Measurements from ENCODE around the gene PAM. TPM values are rescaled to one million over a fixed set of nuclear protein-coding genes. Genes with fewer than 3 reads are reported as not detected.
A peak's percentile ranks its signal among the peaks of the same experiment; 100 is the strongest.

Gene PAM
- total and polyA plus RNA-seq, 2 donors (not counting 3 experiments of a cell fraction or from before 2014, with no cell fraction given): 118 to 176 TPM

GRCh38 chr5:102975045-102975444 lies 219.9 kb downstream of the PAM start:
- Histone ChIP-seq H2AFZ (ENCODE audit: low read depth, low read length) (no peak overlapping the region), H3K27me3 (ENCODE audit: control insufficient read depth in 2 of 2, insufficient read depth in 2 of 2, low read length in 2 of 2) (no peaks in the 10 kb centered on the region), H3K9ac (replicated peaks; ENCODE audit: extremely low read depth, insufficient read depth, low read length) (no peak overlapping the region), H3K79me2 (ENCODE audit: control insufficient read depth, insufficient read depth, low read length) (no peaks in the 10 kb centered on the region), H3K4me3 (replicated peaks in 1 of 3; ENCODE audit: insufficient read depth in 1 of 3, low read depth in 1 of 3, low read length in 3 of 3) (no peak overlapping the region), H3K4me1 (ENCODE audit: control insufficient read depth, extremely low read depth, insufficient read depth, low read length) (peaks cover 24% of the 10 kb centered on the region), H4K20me1 (replicated peaks; ENCODE audit: control insufficient read depth, extremely low read depth, insufficient read depth, low read length) (no peaks in the 10 kb centered on the region), H3K4me2 (ENCODE audit: insufficient read depth, low read length) (peak overlapping the region; percentile 75), H3K27ac (ENCODE audit: insufficient read depth, low read depth, low read length) (peak overlapping the region; percentile 74), H3K9me3 (replicated peaks; ENCODE audit: control insufficient read depth, insufficient read depth, low read length) (no peaks in the 10 kb centered on the region), H3K9me1 (replicated peaks; ENCODE audit: control insufficient read depth, extremely low read depth, insufficient read depth, low read length) (peaks cover 2% of the 10 kb centered on the region), H3K36me3 (ENCODE audit: control insufficient read depth in 2 of 2, extremely low read depth in 1 of 2, insufficient read depth in 2 of 2, low read length in 2 of 2) (no peaks in the 10 kb centered on the region)
- FAIRE-seq: no peak
- dilution Hi-C loops (cut with MboI; ENCODE audit: extremely low pct_ligation_motif_present, low sequenced_read_pairs): no loop called here
- no TSS peak for BruUV-seq (replicated peaks)
- intact Hi-C loops (cut with micrococcal nuclease): loop anchor here (10.0 kb wide), 1 partner anchor 260 kb away; no protein-coding TSS in a partner anchor
- ChIA-PET CTCF (interaction anchor here (1.0 kb wide), 1 partner anchor 294 kb away, joined by 3 read pairs; no protein-coding TSS in a partner anchor), POLR2A (no interaction called here)
- TF ChIP-seq JUN (IDR thresholded peaks at IDR 0.05; ENCODE audit: borderline replicate concordance, insufficient read depth, insufficient read length, low read depth) (no peak), POLR2AphosphoS5 (IDR thresholded peaks at IDR 0.05; ENCODE audit: insufficient read depth, low read depth, low read length) (no peak), POLR2A (IDR thresholded peaks at IDR 0.05; ENCODE audit: low read depth, low read length) (no peak), MYC (IDR thresholded peaks at IDR 0.05; ENCODE audit: low read depth, low read length) (no peak), GATA2 (IDR thresholded peaks at IDR 0.05; ENCODE audit: insufficient read depth, insufficient read length, low read depth, low read length) (no peak), FOS (IDR thresholded peaks at IDR 0.05; ENCODE audit: borderline replicate concordance, insufficient read depth, low read length) (no peak), EZH2 (IDR thresholded peaks at IDR 0.05; ENCODE audit: borderline replicate concordance, low read depth, low read length, severe bottlenecking) (no peak)
- TF ChIP-seq, protein P1, sequence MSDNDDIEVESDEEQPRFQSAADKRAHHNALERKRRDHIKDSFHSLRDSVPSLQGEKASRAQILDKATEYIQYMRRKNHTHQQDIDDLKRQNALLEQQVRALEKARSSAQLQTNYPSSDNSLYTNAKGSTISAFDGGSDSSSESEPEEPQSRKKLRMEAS (IDR thresholded peaks at IDR 0.05; ENCODE audit: insufficient read depth, insufficient read length): no peak
- TF ChIP-seq, protein P2, sequence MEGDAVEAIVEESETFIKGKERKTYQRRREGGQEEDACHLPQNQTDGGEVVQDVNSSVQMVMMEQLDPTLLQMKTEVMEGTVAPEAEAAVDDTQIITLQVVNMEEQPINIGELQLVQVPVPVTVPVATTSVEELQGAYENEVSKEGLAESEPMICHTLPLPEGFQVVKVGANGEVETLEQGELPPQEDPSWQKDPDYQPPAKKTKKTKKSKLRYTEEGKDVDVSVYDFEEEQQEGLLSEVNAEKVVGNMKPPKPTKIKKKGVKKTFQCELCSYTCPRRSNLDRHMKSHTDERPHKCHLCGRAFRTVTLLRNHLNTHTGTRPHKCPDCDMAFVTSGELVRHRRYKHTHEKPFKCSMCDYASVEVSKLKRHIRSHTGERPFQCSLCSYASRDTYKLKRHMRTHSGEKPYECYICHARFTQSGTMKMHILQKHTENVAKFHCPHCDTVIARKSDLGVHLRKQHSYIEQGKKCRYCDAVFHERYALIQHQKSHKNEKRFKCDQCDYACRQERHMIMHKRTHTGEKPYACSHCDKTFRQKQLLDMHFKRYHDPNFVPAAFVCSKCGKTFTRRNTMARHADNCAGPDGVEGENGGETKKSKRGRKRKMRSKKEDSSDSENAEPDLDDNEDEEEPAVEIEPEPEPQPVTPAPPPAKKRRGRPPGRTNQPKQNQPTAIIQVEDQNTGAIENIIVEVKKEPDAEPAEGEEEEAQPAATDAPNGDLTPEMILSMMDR (IDR thresholded peaks at IDR 0.05; ENCODE audit: extremely low read depth in 1 of 2, insufficient read depth in 1 of 2, low read depth in 1 of 2, low read length in 2 of 2): no peak
- peak; percentile 54 for DNase-seq (ENCODE audit: low read depth, low spot score)
